IPS DF 6.9 (cell line): ENCODE data around the gene ZNF43.
"Not testable (repeated sequence)": the region's sequence is repeated elsewhere in the genome, so short reads cannot be mapped to it uniquely, and the experiment has no call there.

Experiments used
- DNase-seq: peaks from one replicate; pipeline ENCODE4 v3.0.0-alpha.2; 2013; ENCODE audit warnings: low read depth, low spot score
- H3K27ac ChIP-seq: one replicate; pipeline ENCODE4 v1.5.1; 2013; ENCODE audit warnings: low read length, control low read depth
- H3K27me3 ChIP-seq: 2 replicates; pipeline ENCODE4 v1.6.1; 2013; ENCODE audit warnings: mild to moderate bottlenecking, low read length; ENCODE audit not compliant: control insufficient read depth, insufficient read depth
- H3K36me3 ChIP-seq: 2 replicates; pipeline ENCODE4 v1.6.1; 2013; ENCODE audit warnings: low read length; ENCODE audit not compliant: control insufficient read depth, insufficient read depth
- H3K4me1 ChIP-seq: 2 replicates; pipeline ENCODE4 v1.6.1; 2013; ENCODE audit warnings: low read length; ENCODE audit not compliant: control insufficient read depth, insufficient read depth
- H3K4me3 ChIP-seq: 2 replicates; pipeline ENCODE4 v1.5.1; 2013; ENCODE audit warnings: mild to moderate bottlenecking, low read length
- H3K9me3 ChIP-seq: 2 replicates; pipeline ENCODE4 v1.6.1; 2013; ENCODE audit warnings: low read length, inconsistent platforms; ENCODE audit not compliant: control insufficient read depth, insufficient read depth
- WGBS: extraction: QIAGEN DNeasy Blood & Tissue Kit; methylation state at CpG from one replicate; pipeline ENCODE4 v1.1.7; 2013; ENCODE audit warnings: mixed read lengths, missing lambda C conversion rate; ENCODE audit not compliant: insufficient read length, insufficient coverage; 5-methylcytosine and 5-hydroxymethylcytosine counted together

ZNF43 gene

GRCh38 chr19:21835810-21836444 lies at the start of gene ZNF43:
Gene ZNF43 (minus strand): TSS chr19:21836182. CDS start chr19:21836038, 144 bp downstream.
- peaks cover 12% of the 10 kb centered on the region; the same call in 1 of the 2 replicates for H3K36me3 ChIP-seq
- H3K4me1 ChIP-seq, result no peaks in the 10 kb centered on the region
- no CpG with 5 or more reads among the region's 29 CpGs for WGBS
- no peaks in the 10 kb centered on the region for H3K27me3 ChIP-seq
- H3K27ac ChIP-seq, result peak within 1 kb of the TSS; percentile 28
- no peaks in the 10 kb centered on the region for H3K9me3 ChIP-seq
- peak; percentile 85 for DNase-seq
- H3K4me3 ChIP-seq, result peak within 1 kb of the TSS; percentile 62; the same call in 1 of the 2 replicates

GRCh38 chr19:21885516-21885915 lies 49.5 kb upstream of the ZNF43 start:
- WGBS, result no CpG with 5 or more reads among the region's 2 CpGs
- not testable (repeated sequence) for H3K27ac ChIP-seq, H3K4me1 ChIP-seq, H3K9me3 ChIP-seq, H3K4me3 ChIP-seq, DNase-seq, H3K27me3 ChIP-seq, H3K36me3 ChIP-seq

GRCh38 chr19:21884786-21885185 lies 48.8 kb upstream of the ZNF43 start:
- H3K27me3 ChIP-seq, H3K4me3 ChIP-seq, DNase-seq, H3K27ac ChIP-seq, H3K36me3 ChIP-seq, H3K9me3 ChIP-seq, H3K4me1 ChIP-seq: not testable (repeated sequence)
- WGBS, result no CpG with 5 or more reads among the region's 8 CpGs

GRCh38 chr19:21883516-21883915 lies 47.5 kb upstream of the ZNF43 start:
- Histone ChIP-seq H3K36me3 (no peaks in the 10 kb centered on the region), H3K4me1 (no peaks in the 10 kb centered on the region), H3K27ac (no peak overlapping the region), H3K9me3 (peaks cover 1% of the 10 kb centered on the region), H3K4me3 (no peak overlapping the region), H3K27me3 (no peaks in the 10 kb centered on the region)
- no CpG with 5 or more reads among the region's 10 CpGs for WGBS
- DNase-seq, result no peak

GRCh38 chr19:21880761-21881160 lies 44.8 kb upstream of the ZNF43 start:
- no CpG with 5 or more reads among the region's 9 CpGs for WGBS
- not testable (repeated sequence) for H3K36me3 ChIP-seq, H3K27ac ChIP-seq, H3K4me1 ChIP-seq, H3K27me3 ChIP-seq, DNase-seq, H3K9me3 ChIP-seq, H3K4me3 ChIP-seq

GRCh38 chr19:21878646-21879045 lies 42.7 kb upstream of the ZNF43 start:
- no peaks in the 10 kb centered on the region for H3K27me3 ChIP-seq
- H3K4me3 ChIP-seq, result no peak overlapping the region
- no CpG with 5 or more reads among the region's 4 CpGs for WGBS
- no peak overlapping the region for H3K27ac ChIP-seq
- no peak for DNase-seq
- no peaks in the 10 kb centered on the region for H3K4me1 ChIP-seq
- H3K9me3 ChIP-seq, result peaks cover 3% of the 10 kb centered on the region
- no peaks in the 10 kb centered on the region for H3K36me3 ChIP-seq

GRCh38 chr19:21877976-21878375 lies 42.0 kb upstream of the ZNF43 start:
- no peak for DNase-seq
- Histone ChIP-seq H3K9me3 (peaks cover 3% of the 10 kb centered on the region), H3K27me3 (no peaks in the 10 kb centered on the region), H3K27ac (no peak overlapping the region), H3K36me3 (no peaks in the 10 kb centered on the region), H3K4me3 (no peak overlapping the region), H3K4me1 (no peaks in the 10 kb centered on the region)
- no CpG with 5 or more reads among the region's 2 CpGs for WGBS

GRCh38 chr19:21876608-21877007 lies 40.6 kb upstream of the ZNF43 start:
- H3K27me3 ChIP-seq, H3K9me3 ChIP-seq, H3K27ac ChIP-seq, DNase-seq, H3K4me3 ChIP-seq, H3K4me1 ChIP-seq, H3K36me3 ChIP-seq: not testable (repeated sequence)
- no CpG with 5 or more reads among the region's 7 CpGs for WGBS

- no peak overlapping the region for H3K4me3 ChIP-seq
- no peaks in the 10 kb centered on the region; the same call in 1 of the 2 replicates for H3K9me3 ChIP-seq
- H3K27ac ChIP-seq, result no peak overlapping the region
- DNase-seq, result no peak
- H3K36me3 ChIP-seq, result no peaks in the 10 kb centered on the region
- H3K27me3 ChIP-seq, result no peaks in the 10 kb centered on the region
- no peaks in the 10 kb centered on the region; the same call in 1 of the 2 replicates for H3K4me1 ChIP-seq
- no CpG with 5 or more reads among the region's 9 CpGs for WGBS
Observed at GRCh38 chr19:21856773-21857514, 21.0 kb upstream of the ZNF43 start.

- H3K9me3 ChIP-seq, result no peaks in the 10 kb centered on the region
- peaks cover 14% of the 10 kb centered on the region for H3K36me3 ChIP-seq
- H3K27me3 ChIP-seq, result no peaks in the 10 kb centered on the region
- no CpG with 5 or more reads among the region's 44 CpGs for WGBS
- H3K27ac ChIP-seq, result no peak overlapping the region
- H3K4me3 ChIP-seq, result peak overlapping the region; percentile 94
- no peaks in the 10 kb centered on the region; the same call in 1 of the 2 replicates for H3K4me1 ChIP-seq
- peak; percentile 93 for DNase-seq
Observed at GRCh38 chr19:21851596-21852345, 15.8 kb upstream of the ZNF43 start.
